SK-N-SH treated with all-trans-retinoic acid at 6 μM for 48 hours (cell line): ENCODE measurements around the gene SSU72.
A peak's percentile ranks its signal among the peaks of the same experiment; 100 is the strongest.

Experiments used
- ATAC-seq: fragments of 200-7000 bp; cut with Tn5 transposase; 3 replicates; pipeline ENCODE4 v1.9.1; 2020; ENCODE audit warnings: mild to moderate bottlenecking, moderate library complexity
- ARNTL ChIP-seq: fragments of 450-650 bp; formaldehyde crosslinking; IDR thresholded peaks from 2 replicates; pipeline ENCODE4 v1.5.0; 2020; ENCODE audit warnings: low read depth, mild to moderate bottlenecking, moderate library complexity, borderline replicate concordance
- BACH2 ChIP-seq: fragments of 250-450 bp; sonication (Bioruptor Pico); IDR thresholded peaks from 2 replicates; pipeline ENCODE4 v1.9.0; 2021; ENCODE audit warnings: mild to moderate bottlenecking, borderline replicate concordance
- CSDC2 ChIP-seq: fragments of 250-450 bp; sonication (Bioruptor Pico); IDR thresholded peaks from 2 replicates; pipeline ENCODE4 v1.5.0; 2020; ENCODE audit warnings: mild to moderate bottlenecking, moderate library complexity
- ESRRG ChIP-seq: fragments of 250-450 bp; sonication (Bioruptor Pico); IDR thresholded peaks from 2 replicates; pipeline ENCODE4 v1.6.1; 2021; ENCODE audit warnings: mild to moderate bottlenecking
- GLIS3 ChIP-seq: fragments of 250-450 bp; sonication (Bioruptor Pico); IDR thresholded peaks from 2 replicates; pipeline ENCODE4 v1.5.0; 2020; ENCODE audit warnings: mild to moderate bottlenecking, moderate library complexity
- ISL1 ChIP-seq: fragments of 250-450 bp; sonication (Bioruptor Pico); IDR thresholded peaks from 2 replicates; pipeline ENCODE4 v2.1.2; 2022; ENCODE audit warnings: mild to moderate bottlenecking, moderate library complexity
- OSR1 ChIP-seq: fragments of 250-450 bp; sonication (Bioruptor Pico); IDR thresholded peaks from 2 replicates; pipeline ENCODE4 v1.8.0; 2022; ENCODE audit warnings: moderate library complexity, mild to moderate bottlenecking, inconsistent platforms
- PPARA ChIP-seq: fragments of 250-450 bp; sonication (Bioruptor Pico); IDR thresholded peaks from 2 replicates; pipeline ENCODE4 v1.5.0; 2020; ENCODE audit warnings: mild to moderate bottlenecking, borderline replicate concordance
- SNAI2 ChIP-seq: fragments of 250-450 bp; sonication (Bioruptor Pico); IDR thresholded peaks from 2 replicates; pipeline ENCODE4 v1.5.0; 2020; ENCODE audit warnings: mild to moderate bottlenecking, moderate library complexity
- TOX ChIP-seq: fragments of 250-450 bp; sonication (Bioruptor Pico); IDR thresholded peaks from 2 replicates; pipeline ENCODE4 v1.8.0; 2021; ENCODE audit warnings: mild to moderate bottlenecking, moderate library complexity, borderline replicate concordance
- ZC3H10 ChIP-seq: fragments of 250-450 bp; sonication (Bioruptor Pico); IDR thresholded peaks from 2 replicates; pipeline ENCODE4 v1.5.1; 2021; ENCODE audit warnings: mild to moderate bottlenecking, moderate library complexity
- ZFP3 ChIP-seq: fragments of 250-450 bp; sonication (Bioruptor Pico); IDR thresholded peaks from 2 replicates; pipeline ENCODE4 v1.5.0; 2020; ENCODE audit warnings: mild to moderate bottlenecking, moderate library complexity
- ZNF565 ChIP-seq: fragments of 450-650 bp; formaldehyde crosslinking; conservative IDR thresholded peaks from 2 replicates; pipeline ENCODE4 v1.5.0; 2020; ENCODE audit warnings: low read depth, mild to moderate bottlenecking, moderate library complexity
- ZNF70 ChIP-seq: fragments of 450-650 bp; formaldehyde crosslinking; IDR thresholded peaks from 2 replicates; pipeline ENCODE4 v1.5.0; 2020; ENCODE audit warnings: mild to moderate bottlenecking, moderate library complexity
- ZNF8 ChIP-seq: fragments of 450-650 bp; formaldehyde crosslinking; IDR thresholded peaks from 2 replicates; pipeline ENCODE4 v1.5.0; 2020; ENCODE audit warnings: mild to moderate bottlenecking, moderate library complexity
- TF ChIP-seq, protein P1 (sequence below): fragments of 250-450 bp; sonication (Bioruptor Pico); IDR thresholded peaks from 2 replicates; pipeline ENCODE4 v1.5.0; 2020; ENCODE audit warnings: mild to moderate bottlenecking, moderate library complexity
- TF ChIP-seq, protein P2 (sequence below): fragments of 250-450 bp; sonication (Bioruptor Pico); IDR thresholded peaks from 2 replicates; pipeline ENCODE4 v1.5.1; 2020; ENCODE audit warnings: low read depth, mild to moderate bottlenecking, moderate library complexity
- TF ChIP-seq, protein P3 (sequence below): fragments of 250-450 bp; sonication (Bioruptor Pico); IDR thresholded peaks from 2 replicates; pipeline ENCODE4 v1.5.1; 2021; ENCODE audit warnings: mild to moderate bottlenecking, moderate library complexity
- TF ChIP-seq, protein P4 (sequence below): fragments of 250-450 bp; sonication (Bioruptor Pico); IDR thresholded peaks from 2 replicates; pipeline ENCODE4 v1.8.0; 2020; ENCODE audit warnings: mild to moderate bottlenecking, moderate library complexity, borderline replicate concordance
- TF ChIP-seq, protein P5 (sequence below): fragments of 250-450 bp; sonication (Bioruptor Pico); IDR thresholded peaks from 2 replicates; pipeline ENCODE4 v1.8.0; 2021; ENCODE audit warnings: low read depth, mild to moderate bottlenecking, moderate library complexity, borderline replicate concordance

The SSU72 gene

DNA sequence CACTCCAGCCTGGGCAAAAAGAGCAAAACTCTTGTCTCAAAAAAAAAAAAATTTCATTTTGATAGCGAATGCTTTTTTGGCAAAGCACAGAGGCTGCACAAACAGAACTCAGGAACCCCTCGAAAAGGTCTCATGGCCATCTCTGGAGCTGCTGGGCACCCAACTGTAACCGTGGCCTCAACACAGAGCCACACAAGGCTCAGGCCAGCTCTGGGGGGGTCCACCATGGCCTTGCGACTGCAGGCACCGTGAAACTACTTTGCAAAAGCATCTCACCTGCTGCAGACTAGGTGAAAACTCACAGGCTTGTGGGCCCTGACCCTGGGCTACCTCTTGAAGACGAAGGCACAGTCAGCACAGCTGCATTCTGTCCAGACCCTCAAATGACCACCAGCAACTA lies 18.2 kb downstream of the SSU72 start:
- ATAC-seq, result no peak
- no peak for TF ChIP-seq BACH2 (CRISPR knock-in tag)
- no peak for TF ChIP-seq TOX (CRISPR knock-in tag)
- no peak for TF ChIP-seq ZFP3 (CRISPR knock-in tag)
- TF ChIP-seq, protein P1, sequence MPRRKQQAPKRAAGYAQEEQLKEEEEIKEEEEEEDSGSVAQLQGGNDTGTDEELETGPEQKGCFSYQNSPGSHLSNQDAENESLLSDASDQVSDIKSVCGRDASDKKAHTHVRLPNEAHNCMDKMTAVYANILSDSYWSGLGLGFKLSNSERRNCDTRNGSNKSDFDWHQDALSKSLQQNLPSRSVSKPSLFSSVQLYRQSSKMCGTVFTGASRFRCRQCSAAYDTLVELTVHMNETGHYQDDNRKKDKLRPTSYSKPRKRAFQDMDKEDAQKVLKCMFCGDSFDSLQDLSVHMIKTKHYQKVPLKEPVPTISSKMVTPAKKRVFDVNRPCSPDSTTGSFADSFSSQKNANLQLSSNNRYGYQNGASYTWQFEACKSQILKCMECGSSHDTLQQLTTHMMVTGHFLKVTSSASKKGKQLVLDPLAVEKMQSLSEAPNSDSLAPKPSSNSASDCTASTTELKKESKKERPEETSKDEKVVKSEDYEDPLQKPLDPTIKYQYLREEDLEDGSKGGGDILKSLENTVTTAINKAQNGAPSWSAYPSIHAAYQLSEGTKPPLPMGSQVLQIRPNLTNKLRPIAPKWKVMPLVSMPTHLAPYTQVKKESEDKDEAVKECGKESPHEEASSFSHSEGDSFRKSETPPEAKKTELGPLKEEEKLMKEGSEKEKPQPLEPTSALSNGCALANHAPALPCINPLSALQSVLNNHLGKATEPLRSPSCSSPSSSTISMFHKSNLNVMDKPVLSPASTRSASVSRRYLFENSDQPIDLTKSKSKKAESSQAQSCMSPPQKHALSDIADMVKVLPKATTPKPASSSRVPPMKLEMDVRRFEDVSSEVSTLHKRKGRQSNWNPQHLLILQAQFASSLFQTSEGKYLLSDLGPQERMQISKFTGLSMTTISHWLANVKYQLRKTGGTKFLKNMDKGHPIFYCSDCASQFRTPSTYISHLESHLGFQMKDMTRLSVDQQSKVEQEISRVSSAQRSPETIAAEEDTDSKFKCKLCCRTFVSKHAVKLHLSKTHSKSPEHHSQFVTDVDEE (CRISPR knock-in tag), result no peak
- TF ChIP-seq, protein P2, sequence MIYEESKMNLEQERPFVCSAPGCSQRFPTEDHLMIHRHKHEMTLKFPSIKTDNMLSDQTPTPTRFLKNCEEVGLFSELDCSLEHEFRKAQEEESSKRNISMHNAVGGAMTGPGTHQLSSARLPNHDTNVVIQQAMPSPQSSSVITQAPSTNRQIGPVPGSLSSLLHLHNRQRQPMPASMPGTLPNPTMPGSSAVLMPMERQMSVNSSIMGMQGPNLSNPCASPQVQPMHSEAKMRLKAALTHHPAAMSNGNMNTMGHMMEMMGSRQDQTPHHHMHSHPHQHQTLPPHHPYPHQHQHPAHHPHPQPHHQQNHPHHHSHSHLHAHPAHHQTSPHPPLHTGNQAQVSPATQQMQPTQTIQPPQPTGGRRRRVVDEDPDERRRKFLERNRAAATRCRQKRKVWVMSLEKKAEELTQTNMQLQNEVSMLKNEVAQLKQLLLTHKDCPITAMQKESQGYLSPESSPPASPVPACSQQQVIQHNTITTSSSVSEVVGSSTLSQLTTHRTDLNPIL (CRISPR knock-in tag), result no peak
- TF ChIP-seq, protein P3, sequence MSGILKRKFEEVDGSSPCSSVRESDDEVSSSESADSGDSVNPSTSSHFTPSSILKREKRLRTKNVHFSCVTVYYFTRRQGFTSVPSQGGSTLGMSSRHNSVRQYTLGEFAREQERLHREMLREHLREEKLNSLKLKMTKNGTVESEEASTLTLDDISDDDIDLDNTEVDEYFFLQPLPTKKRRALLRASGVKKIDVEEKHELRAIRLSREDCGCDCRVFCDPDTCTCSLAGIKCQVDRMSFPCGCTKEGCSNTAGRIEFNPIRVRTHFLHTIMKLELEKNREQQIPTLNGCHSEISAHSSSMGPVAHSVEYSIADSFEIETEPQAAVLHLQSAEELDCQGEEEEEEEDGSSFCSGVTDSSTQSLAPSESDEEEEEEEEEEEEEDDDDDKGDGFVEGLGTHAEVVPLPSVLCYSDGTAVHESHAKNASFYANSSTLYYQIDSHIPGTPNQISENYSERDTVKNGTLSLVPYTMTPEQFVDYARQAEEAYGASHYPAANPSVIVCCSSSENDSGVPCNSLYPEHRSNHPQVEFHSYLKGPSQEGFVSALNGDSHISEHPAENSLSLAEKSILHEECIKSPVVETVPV (CRISPR knock-in tag), result no peak
- TF ChIP-seq ZC3H10 (CRISPR knock-in tag), result no peak
- no peak for TF ChIP-seq ZNF8 (CRISPR knock-in tag)

DNA sequence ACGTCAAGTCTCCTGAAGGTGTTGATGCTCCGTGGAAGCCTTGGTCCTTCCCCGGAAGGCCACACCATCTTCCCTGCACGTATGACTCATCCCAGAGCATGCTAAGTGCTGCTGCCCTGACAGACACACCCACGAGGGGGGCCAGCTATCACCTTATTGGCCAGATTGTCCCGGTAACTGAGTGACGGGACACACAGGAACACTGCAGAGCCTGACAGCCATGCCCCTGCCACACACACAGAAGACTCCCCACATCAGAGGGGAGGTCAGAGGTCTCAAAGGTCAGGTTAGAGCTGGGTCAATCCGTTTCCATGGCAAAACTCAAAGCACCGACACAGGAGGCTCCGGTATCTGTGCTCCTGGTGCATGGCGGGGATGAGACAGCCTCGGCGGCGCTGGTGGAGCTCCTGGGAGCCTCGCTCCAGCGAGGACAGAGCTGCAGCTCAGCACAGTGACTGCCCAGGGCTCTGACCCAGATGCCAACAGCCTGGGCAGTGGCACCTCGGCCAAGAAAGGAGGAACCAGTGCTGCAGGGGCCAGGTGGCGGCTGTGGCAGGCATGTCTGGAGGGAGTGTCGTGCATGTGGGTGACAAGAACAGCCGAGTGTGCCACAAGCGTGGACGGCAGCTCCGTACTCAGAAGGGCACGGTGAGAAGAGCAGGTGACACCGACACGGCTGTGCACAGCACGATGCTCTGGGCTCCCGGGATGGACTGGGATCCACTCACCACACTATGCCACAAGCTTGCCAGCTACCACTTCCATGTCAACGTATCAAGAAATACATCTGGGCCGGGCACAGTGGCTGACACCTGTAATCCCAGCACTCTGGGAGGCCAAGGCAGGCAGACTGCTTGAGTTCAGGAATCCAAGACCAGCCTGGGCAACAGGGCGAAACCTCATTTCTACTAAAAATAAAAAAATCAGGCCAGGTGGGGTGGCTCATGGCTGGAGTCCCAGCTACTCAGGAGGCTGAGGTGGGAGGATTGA lies 19.4 kb downstream of the SSU72 start:
- TF ChIP-seq CSDC2 (CRISPR knock-in tag), result no peak
- TF ChIP-seq, protein P3 (CRISPR knock-in tag), result no peak
- TF ChIP-seq ZFP3 (CRISPR knock-in tag), result no peak
- peak; percentile 67 for ATAC-seq

DNA sequence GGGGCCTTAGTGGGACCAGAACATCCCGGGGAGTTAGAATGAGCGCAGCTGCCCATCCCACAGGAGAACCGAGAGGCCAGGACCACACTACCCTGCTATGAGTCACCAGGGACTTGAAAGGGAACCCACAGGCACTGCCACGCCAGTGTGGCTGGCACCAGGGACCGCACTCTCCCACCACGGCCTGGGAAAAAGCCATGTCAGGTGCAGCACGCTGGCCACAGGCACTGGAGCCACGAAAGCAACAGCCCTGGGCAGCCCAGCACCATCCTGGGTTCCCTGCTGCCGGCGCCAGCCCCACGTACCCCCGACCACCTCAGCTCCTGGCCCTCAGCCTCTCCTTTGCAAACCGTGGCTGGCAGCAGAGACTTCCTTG lies 20.1 kb downstream of the SSU72 start:
- ATAC-seq, result peak; percentile 6
- TF ChIP-seq ZNF70 (CRISPR knock-in tag) (no peak), PPARA (CRISPR knock-in tag) (no peak), GLIS3 (CRISPR knock-in tag) (no peak), SNAI2 (CRISPR knock-in tag) (no peak)

DNA sequence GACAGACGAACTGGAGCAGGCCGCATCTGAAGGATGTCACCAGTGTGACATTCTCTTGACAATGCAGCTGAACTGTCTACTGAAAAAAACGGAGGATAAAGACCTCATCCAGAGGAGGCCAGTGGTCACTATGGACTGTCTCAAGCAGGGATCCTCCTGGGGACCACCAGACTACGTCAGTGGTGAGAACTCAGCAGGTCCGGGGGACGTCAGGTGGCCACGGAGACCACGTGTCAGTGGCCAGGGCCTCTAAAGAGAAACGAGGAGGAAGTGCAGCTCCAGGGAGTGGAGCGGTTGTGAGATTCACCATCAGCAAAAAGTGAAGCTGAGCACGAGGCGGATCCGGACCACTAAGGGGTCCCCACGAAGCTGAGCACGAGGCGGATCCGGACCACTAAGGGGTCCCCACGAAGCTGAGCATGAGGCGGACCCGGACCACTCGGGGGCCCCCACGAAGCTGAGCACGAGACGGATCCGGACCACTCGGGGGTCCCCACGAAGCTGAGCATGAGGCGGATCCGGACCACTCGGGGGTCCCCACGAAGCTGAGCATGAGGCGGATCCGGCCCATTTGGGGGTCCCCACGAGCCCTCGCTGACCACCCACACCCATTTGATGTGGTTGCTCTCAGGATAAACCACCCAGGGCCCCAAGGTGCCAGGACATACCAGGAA lies 20.7 kb downstream of the SSU72 start:
- TF ChIP-seq OSR1, result no peak
- TF ChIP-seq TOX (CRISPR knock-in tag), result no peak
- TF ChIP-seq, protein P2 (CRISPR knock-in tag), result no peak
- TF ChIP-seq ZNF8 (CRISPR knock-in tag), result no peak
- TF ChIP-seq, all 23 proteins: peak for 0
- no peak for ATAC-seq

DNA sequence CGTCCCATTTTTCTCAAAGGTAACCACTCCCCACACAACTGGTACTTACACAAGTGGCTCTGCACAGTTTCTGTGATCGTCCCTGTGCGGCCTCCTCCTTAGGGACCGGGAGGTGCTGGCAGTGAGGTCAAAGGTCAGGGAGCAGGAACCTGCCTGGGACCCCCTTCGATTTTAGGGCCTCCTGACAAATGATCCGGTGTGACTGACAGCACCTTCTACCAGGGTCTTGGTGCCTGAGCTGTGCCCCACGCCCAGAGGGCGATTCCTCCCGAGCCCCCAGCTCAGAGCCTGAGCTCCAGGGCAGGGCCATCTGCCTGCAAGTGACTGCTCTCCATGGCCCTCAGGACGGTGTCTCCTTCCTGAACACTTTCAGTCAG lies 22.4 kb downstream of the SSU72 start:
- no peak for ATAC-seq
- TF ChIP-seq CSDC2 (CRISPR knock-in tag) (no peak), ESRRG (CRISPR knock-in tag) (no peak), TOX (CRISPR knock-in tag) (no peak), ARNTL (no peak), OSR1 (no peak), ZNF565 (CRISPR knock-in tag) (no peak), ISL1 (CRISPR knock-in tag) (no peak)
- TF ChIP-seq, protein P4, sequence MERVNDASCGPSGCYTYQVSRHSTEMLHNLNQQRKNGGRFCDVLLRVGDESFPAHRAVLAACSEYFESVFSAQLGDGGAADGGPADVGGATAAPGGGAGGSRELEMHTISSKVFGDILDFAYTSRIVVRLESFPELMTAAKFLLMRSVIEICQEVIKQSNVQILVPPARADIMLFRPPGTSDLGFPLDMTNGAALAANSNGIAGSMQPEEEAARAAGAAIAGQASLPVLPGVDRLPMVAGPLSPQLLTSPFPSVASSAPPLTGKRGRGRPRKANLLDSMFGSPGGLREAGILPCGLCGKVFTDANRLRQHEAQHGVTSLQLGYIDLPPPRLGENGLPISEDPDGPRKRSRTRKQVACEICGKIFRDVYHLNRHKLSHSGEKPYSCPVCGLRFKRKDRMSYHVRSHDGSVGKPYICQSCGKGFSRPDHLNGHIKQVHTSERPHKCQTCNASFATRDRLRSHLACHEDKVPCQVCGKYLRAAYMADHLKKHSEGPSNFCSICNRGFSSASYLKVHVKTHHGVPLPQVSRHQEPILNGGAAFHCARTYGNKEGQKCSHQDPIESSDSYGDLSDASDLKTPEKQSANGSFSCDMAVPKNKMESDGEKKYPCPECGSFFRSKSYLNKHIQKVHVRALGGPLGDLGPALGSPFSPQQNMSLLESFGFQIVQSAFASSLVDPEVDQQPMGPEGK, result no peak
- TF ChIP-seq, protein P5, sequence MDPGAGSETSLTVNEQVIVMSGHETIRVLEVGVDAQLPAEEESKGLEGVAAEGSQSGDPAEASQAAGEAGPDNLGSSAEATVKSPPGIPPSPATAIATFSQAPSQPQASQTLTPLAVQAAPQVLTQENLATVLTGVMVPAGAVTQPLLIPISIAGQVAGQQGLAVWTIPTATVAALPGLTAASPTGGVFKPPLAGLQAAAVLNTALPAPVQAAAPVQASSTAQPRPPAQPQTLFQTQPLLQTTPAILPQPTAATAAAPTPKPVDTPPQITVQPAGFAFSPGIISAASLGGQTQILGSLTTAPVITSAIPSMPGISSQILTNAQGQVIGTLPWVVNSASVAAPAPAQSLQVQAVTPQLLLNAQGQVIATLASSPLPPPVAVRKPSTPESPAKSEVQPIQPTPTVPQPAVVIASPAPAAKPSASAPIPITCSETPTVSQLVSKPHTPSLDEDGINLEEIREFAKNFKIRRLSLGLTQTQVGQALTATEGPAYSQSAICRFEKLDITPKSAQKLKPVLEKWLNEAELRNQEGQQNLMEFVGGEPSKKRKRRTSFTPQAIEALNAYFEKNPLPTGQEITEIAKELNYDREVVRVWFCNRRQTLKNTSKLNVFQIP, result no peak
